A673 (cell line): ENCODE measurements around the gene PLA2G10. TPM values are rescaled to one million over a fixed set of nuclear protein-coding genes. Genes with fewer than 3 reads are reported as not detected.

Experiments
- BruUV-seq: library from RNA; stranded (reverse); fragments of 400-500 nt; replicated peaks from 2 replicates; lab custom pipeline; 2021; lab: Mats Ljungman, UMichigan
- CTCF ChIA-PET: fragments of 300-600 bp; sonication (Branson Sonifier 250); formaldehyde crosslinking; loops from one replicate; lab custom pipeline; 2022; ENCODE audit warnings: antibody characterized with exemption; lab: Charles Lee
- POLR2A ChIA-PET: fragments of 300-600 bp; sonication (Branson Sonifier 250); formaldehyde crosslinking; loops from one replicate; lab custom pipeline; 2022; ENCODE audit warnings: antibody characterized with exemption; ENCODE audit not compliant: low non-redundant PET; lab: Charles Lee
- DNase-seq: peaks from one replicate; pipeline ENCODE4 v3.0.0-alpha.2; 2015; ENCODE audit warnings: low spot score
- H3K27ac ChIP-seq: fragments of 200-600 bp; sonication (generic); 2 replicates; pipeline ENCODE4 v1.5.1; 2016; ENCODE audit warnings: mixed run types, low read depth, mild to moderate bottlenecking, mixed read lengths, antibody characterized with exemption, low read length; ENCODE audit not compliant: poor library complexity, severe bottlenecking
- H3K27me3 ChIP-seq: fragments of 200-600 bp; sonication (generic); replicated peaks from 2 replicates; pipeline ENCODE4 v1.6.1; 2017; ENCODE audit warnings: mixed run types, low read depth, mild to moderate bottlenecking, mixed read lengths, antibody characterized with exemption, low read length; ENCODE audit not compliant: insufficient read depth, poor library complexity
- H3K36me3 ChIP-seq: fragments of 200-600 bp; sonication (generic); 2 replicates; pipeline ENCODE4 v1.6.1; 2016; ENCODE audit warnings: mixed run types, mild to moderate bottlenecking, mixed read lengths, antibody characterized with exemption, low read length; ENCODE audit not compliant: insufficient read depth, poor library complexity, severe bottlenecking
- H3K4me1 ChIP-seq: fragments of 200-600 bp; sonication (generic); 2 replicates; pipeline ENCODE4 v1.6.1; 2017; ENCODE audit warnings: mixed run types, mild to moderate bottlenecking, mixed read lengths, antibody characterized with exemption, low read length; ENCODE audit not compliant: insufficient read depth, poor library complexity, severe bottlenecking
- H3K4me3 ChIP-seq: fragments of 200-600 bp; sonication (generic); 2 replicates; pipeline ENCODE4 v1.5.1; 2016; ENCODE audit warnings: low read depth, mixed run types, mild to moderate bottlenecking, mixed read lengths, low read length; ENCODE audit not compliant: poor library complexity, severe bottlenecking
- H3K9me3 ChIP-seq: fragments of 200-600 bp; sonication (generic); 2 replicates; pipeline ENCODE4 v1.6.1; 2016; ENCODE audit warnings: mixed run types, low read depth, mild to moderate bottlenecking, mixed read lengths, antibody characterized with exemption, low read length; ENCODE audit not compliant: poor library complexity, severe bottlenecking
- EZH2 ChIP-seq: fragments of 200-600 bp; sonication (generic); IDR thresholded peaks from 2 replicates; pipeline ENCODE4 v1.6.1; 2017; ENCODE audit warnings: borderline replicate concordance, low read depth, mild to moderate bottlenecking, mixed read lengths, antibody characterized with exemption, low read length; ENCODE audit not compliant: poor library complexity, severe bottlenecking
- intact Hi-C: fragments of 100-400 bp; cut with micrococcal nuclease; formaldehyde crosslinking; loops from one replicate; pipeline ENCODE4 v1.10.0; 2022; ENCODE audit not compliant: unreplicated experiment
- total RNA-seq: library from RNA; stranded (reverse); gene quantifications from 2 replicates; pipeline ENCODE4 v1.2.3, GENCODE V29; 2021
- TF ChIP-seq, protein P1 (sequence below): fragments of 300-800, 200-600 bp; sonication (generic); conservative IDR thresholded peaks from 2 replicates; pipeline ENCODE4 v1.5.1; 2017; ENCODE audit warnings: low read depth, mild to moderate bottlenecking, antibody characterized with exemption, low read length, moderate library complexity, mixed read lengths

The PLA2G10 gene
- total RNA-seq, 1 experiment from 2014 or later = not detected

DNA sequence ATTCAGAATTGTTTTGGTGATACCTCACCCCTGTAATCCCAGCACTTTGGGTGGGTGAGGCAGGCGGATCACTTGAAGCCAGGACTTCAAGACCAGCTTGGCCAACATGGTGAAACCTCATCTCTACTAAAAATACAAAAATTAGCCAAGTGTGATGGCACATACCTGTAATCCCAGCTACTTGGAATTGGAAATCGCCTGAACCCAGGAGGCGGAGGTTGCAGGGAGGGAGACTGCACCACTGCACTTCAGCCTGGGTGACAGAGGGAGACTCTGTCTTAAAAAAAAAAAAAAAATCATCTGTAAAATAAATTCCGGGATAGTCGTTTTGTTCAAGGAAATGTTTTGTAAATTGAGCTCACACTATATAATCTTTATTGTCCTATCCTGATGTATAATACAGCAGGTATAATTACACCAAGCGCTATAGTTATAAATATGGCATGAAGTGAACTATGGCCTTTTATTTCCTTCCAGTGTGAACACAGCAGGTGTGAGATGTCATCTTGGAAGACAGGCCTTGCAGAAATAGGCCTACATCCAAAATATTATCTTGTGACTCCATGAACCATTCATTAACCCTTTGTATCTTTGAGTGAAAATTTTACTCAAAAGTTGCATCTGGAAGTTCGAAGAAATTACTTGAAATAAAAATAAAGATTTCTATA, 25.4 kb downstream of the PLA2G10 start:
- POLR2A ChIA-PET = interaction anchor here (0.6 to 0.7 kb wide), 2 partner anchors 11 to 1045 kb away, joined by 3 to 5 read pairs; no protein-coding TSS in a partner anchor

GRCh38 chr16:14667347-14668266, 26.5 kb downstream of the PLA2G10 start:
- Histone ChIP-seq H3K9me3 (no peaks in the 10 kb centered on the region), H3K27ac (peak overlapping the region; percentile 22), H3K4me3 (no peak overlapping the region), H3K4me1 (peaks cover 6% of the 10 kb centered on the region), H3K27me3 (no peaks in the 10 kb centered on the region), H3K36me3 (peaks cover 47% of the 10 kb centered on the region)
- POLR2A ChIA-PET = no interaction called here
- TF ChIP-seq, protein P1, sequence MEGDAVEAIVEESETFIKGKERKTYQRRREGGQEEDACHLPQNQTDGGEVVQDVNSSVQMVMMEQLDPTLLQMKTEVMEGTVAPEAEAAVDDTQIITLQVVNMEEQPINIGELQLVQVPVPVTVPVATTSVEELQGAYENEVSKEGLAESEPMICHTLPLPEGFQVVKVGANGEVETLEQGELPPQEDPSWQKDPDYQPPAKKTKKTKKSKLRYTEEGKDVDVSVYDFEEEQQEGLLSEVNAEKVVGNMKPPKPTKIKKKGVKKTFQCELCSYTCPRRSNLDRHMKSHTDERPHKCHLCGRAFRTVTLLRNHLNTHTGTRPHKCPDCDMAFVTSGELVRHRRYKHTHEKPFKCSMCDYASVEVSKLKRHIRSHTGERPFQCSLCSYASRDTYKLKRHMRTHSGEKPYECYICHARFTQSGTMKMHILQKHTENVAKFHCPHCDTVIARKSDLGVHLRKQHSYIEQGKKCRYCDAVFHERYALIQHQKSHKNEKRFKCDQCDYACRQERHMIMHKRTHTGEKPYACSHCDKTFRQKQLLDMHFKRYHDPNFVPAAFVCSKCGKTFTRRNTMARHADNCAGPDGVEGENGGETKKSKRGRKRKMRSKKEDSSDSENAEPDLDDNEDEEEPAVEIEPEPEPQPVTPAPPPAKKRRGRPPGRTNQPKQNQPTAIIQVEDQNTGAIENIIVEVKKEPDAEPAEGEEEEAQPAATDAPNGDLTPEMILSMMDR = no peak
- TF ChIP-seq EZH2 = no peak
- intact Hi-C loops = no loop called here
- BruUV-seq = no TSS peak
- CTCF ChIA-PET = no interaction called here
- DNase-seq = no peak

More for the DNA sequence above, 25.4 kb downstream of the PLA2G10 start:
- Histone ChIP-seq H3K36me3 (peaks cover 42% of the 10 kb centered on the region), H3K4me3 (no peak overlapping the region), H3K27me3 (no peaks in the 10 kb centered on the region), H3K27ac (peak overlapping the region; percentile 22), H3K9me3 (no peaks in the 10 kb centered on the region), H3K4me1 (peaks cover 6% of the 10 kb centered on the region)
- CTCF ChIA-PET = no interaction called here
- intact Hi-C loops = no loop called here
- BruUV-seq = TSS peak; percentile 45
- DNase-seq = no peak
- TF ChIP-seq, protein P1 = no peak
- no peak for TF ChIP-seq EZH2

- POLR2A ChIA-PET = no interaction called here
- peak overlapping the region; percentile 84 for H3K27ac ChIP-seq
- peaks cover 16% of the 10 kb centered on the region for H3K4me1 ChIP-seq
- intact Hi-C loops = no loop called here
- peaks cover 40% of the 10 kb centered on the region for H3K36me3 ChIP-seq
- no peaks in the 10 kb centered on the region for H3K27me3 ChIP-seq
- DNase-seq = peak; percentile 81
- no peaks in the 10 kb centered on the region for H3K9me3 ChIP-seq
- no peak for TF ChIP-seq EZH2
- TF ChIP-seq, protein P1 = no peak
- H3K4me3 ChIP-seq = no peak overlapping the region
- CTCF ChIA-PET = no interaction called here
- BruUV-seq = no TSS peak
Measured at GRCh38 chr16:14658063-14658462, 36.0 kb downstream of the PLA2G10 start.
